ENCODE results near the gene ZNF282.

Gene ZNF282

GRCh38 chr7:149171892-149172533 is 23.3 kb upstream of the ZNF282 start:
- Histone ChIP-seq H3K27me3 (replicated peaks; ENCODE audit: control insufficient read depth, insufficient read depth, low read length) (no peaks in the 10 kb centered on the region), H3K9me3 (ENCODE audit: control insufficient read depth, low read length) (no peaks in the 10 kb centered on the region), H3K9ac (ENCODE audit: low read length) (no peak overlapping the region), H3K4me1 (ENCODE audit: control insufficient read depth, insufficient read depth, low read length) (no peaks in the 10 kb centered on the region), H3K36me3 (ENCODE audit: control insufficient read depth, insufficient read depth, low read length, severe bottlenecking) (peaks cover 79% of the 10 kb centered on the region), H3K4me3 (ENCODE audit: low read length) (no peak overlapping the region)
- no peak for DNase-seq (ENCODE audit: low read depth)

- Histone ChIP-seq H3K4me1 (ENCODE audit: control insufficient read depth, insufficient read depth, low read length) (no peaks in the 10 kb centered on the region), H3K4me3 (ENCODE audit: low read length) (no peak overlapping the region), H3K9ac (ENCODE audit: low read length) (no peak overlapping the region), H3K9me3 (ENCODE audit: control insufficient read depth, low read length) (no peaks in the 10 kb centered on the region), H3K36me3 (ENCODE audit: control insufficient read depth, insufficient read depth, low read length, severe bottlenecking) (peaks cover 79% of the 10 kb centered on the region), H3K27me3 (replicated peaks; ENCODE audit: control insufficient read depth, insufficient read depth, low read length) (no peaks in the 10 kb centered on the region)
- DNase-seq (ENCODE audit: low read depth): no peak
Measured at GRCh38 chr7:149172534-149172920, 22.8 kb upstream of the ZNF282 start.

DNA sequence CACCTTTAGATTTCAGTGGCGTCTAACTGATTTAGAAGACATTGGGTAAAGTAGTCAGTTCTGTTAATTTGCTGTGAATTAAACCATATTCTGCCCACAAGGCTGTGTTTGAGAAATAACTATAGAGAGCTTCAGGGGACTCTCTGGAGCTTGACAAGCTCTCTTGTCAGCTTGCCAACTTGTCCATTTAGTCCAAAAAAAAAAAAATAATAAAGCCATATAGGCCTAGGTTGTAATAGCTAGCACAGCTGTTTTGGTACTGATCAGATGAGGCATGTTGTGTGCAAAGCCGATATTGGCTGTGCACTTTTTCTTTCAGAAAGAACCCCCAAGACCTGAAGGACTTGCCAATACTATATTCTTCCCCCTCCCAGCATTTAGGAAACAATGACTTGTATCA is 20.2 kb upstream of the ZNF282 start:
- no peak for DNase-seq (ENCODE audit: low read depth)
- peaks cover 79% of the 10 kb centered on the region for H3K36me3 ChIP-seq (ENCODE audit: control insufficient read depth, insufficient read depth, low read length, severe bottlenecking)
- H3K9me3 ChIP-seq (ENCODE audit: control insufficient read depth, low read length): no peaks in the 10 kb centered on the region
- H3K9ac ChIP-seq (ENCODE audit: low read length): no peak overlapping the region
- H3K4me3 ChIP-seq (ENCODE audit: low read length): no peak overlapping the region
- H3K4me1 ChIP-seq (ENCODE audit: control insufficient read depth, insufficient read depth, low read length): no peaks in the 10 kb centered on the region
- no peaks in the 10 kb centered on the region for H3K27me3 ChIP-seq (replicated peaks; ENCODE audit: control insufficient read depth, insufficient read depth, low read length)

GRCh38 chr7:149179241-149179640 is 16.1 kb upstream of the ZNF282 start:
- Histone ChIP-seq H3K4me1 (ENCODE audit: control insufficient read depth, insufficient read depth, low read length) (peaks cover 9% of the 10 kb centered on the region), H3K36me3 (ENCODE audit: control insufficient read depth, insufficient read depth, low read length, severe bottlenecking) (peaks cover 78% of the 10 kb centered on the region), H3K4me3 (ENCODE audit: low read length) (no peak overlapping the region), H3K9me3 (ENCODE audit: control insufficient read depth, low read length) (no peaks in the 10 kb centered on the region), H3K27me3 (replicated peaks; ENCODE audit: control insufficient read depth, insufficient read depth, low read length) (no peaks in the 10 kb centered on the region), H3K9ac (ENCODE audit: low read length) (no peak overlapping the region)
- DNase-seq (ENCODE audit: low read depth): no peak

GRCh38 chr7:149180722-149181449 is 14.5 kb upstream of the ZNF282 start:
- no peaks in the 10 kb centered on the region for H3K9me3 ChIP-seq (ENCODE audit: control insufficient read depth, low read length)
- H3K36me3 ChIP-seq (ENCODE audit: control insufficient read depth, insufficient read depth, low read length, severe bottlenecking): peaks cover 63% of the 10 kb centered on the region

GRCh38 chr7:149181450-149181790 is 13.9 kb upstream of the ZNF282 start:
- Histone ChIP-seq H3K9me3 (ENCODE audit: control insufficient read depth, low read length) (no peaks in the 10 kb centered on the region), H3K4me3 (ENCODE audit: low read length) (no peak overlapping the region), H3K36me3 (ENCODE audit: control insufficient read depth, insufficient read depth, low read length, severe bottlenecking) (peaks cover 59% of the 10 kb centered on the region), H3K4me1 (ENCODE audit: control insufficient read depth, insufficient read depth, low read length) (peaks cover 9% of the 10 kb centered on the region), H3K27me3 (replicated peaks; ENCODE audit: control insufficient read depth, insufficient read depth, low read length) (no peaks in the 10 kb centered on the region), H3K9ac (ENCODE audit: low read length) (no peak overlapping the region)
- DNase-seq (ENCODE audit: low read depth): no peak

More at GRCh38 chr7:149180722-149181449, 14.5 kb upstream of the ZNF282 start:
- Histone ChIP-seq H3K4me1 (ENCODE audit: control insufficient read depth, insufficient read depth, low read length) (peaks cover 9% of the 10 kb centered on the region), H3K9ac (ENCODE audit: low read length) (no peak overlapping the region), H3K27me3 (replicated peaks; ENCODE audit: control insufficient read depth, insufficient read depth, low read length) (no peaks in the 10 kb centered on the region), H3K4me3 (ENCODE audit: low read length) (no peak overlapping the region)
- DNase-seq (ENCODE audit: low read depth): peak; percentile 56

GRCh38 chr7:149184274-149184673 is 11.1 kb upstream of the ZNF282 start:
- no peak overlapping the region for H3K9ac ChIP-seq (ENCODE audit: low read length)
- no peaks in the 10 kb centered on the region for H3K27me3 ChIP-seq (replicated peaks; ENCODE audit: control insufficient read depth, insufficient read depth, low read length)
- peaks cover 9% of the 10 kb centered on the region for H3K4me1 ChIP-seq (ENCODE audit: control insufficient read depth, insufficient read depth, low read length)
- H3K9me3 ChIP-seq (ENCODE audit: control insufficient read depth, low read length): no peaks in the 10 kb centered on the region
- H3K4me3 ChIP-seq (ENCODE audit: low read length): no peak overlapping the region
- peaks cover 32% of the 10 kb centered on the region for H3K36me3 ChIP-seq (ENCODE audit: control insufficient read depth, insufficient read depth, low read length, severe bottlenecking)
- DNase-seq (ENCODE audit: low read depth): no peak

GRCh38 chr7:149188213-149188612 is 7.1 kb upstream of the ZNF282 start:
- no peaks in the 10 kb centered on the region for H3K4me1 ChIP-seq (ENCODE audit: control insufficient read depth, insufficient read depth, low read length)

GRCh38 chr7:149188637-149189259 is 6.6 kb upstream of the ZNF282 start:
- no peak for DNase-seq (ENCODE audit: low read depth)
- no peaks in the 10 kb centered on the region for H3K9me3 ChIP-seq (ENCODE audit: control insufficient read depth, low read length)
- no peak overlapping the region for H3K9ac ChIP-seq (ENCODE audit: low read length)
- H3K36me3 ChIP-seq (ENCODE audit: control insufficient read depth, insufficient read depth, low read length, severe bottlenecking): no peaks in the 10 kb centered on the region
- no peaks in the 10 kb centered on the region for H3K27me3 ChIP-seq (replicated peaks; ENCODE audit: control insufficient read depth, insufficient read depth, low read length)
- no peak overlapping the region for H3K4me3 ChIP-seq (ENCODE audit: low read length)
- no peaks in the 10 kb centered on the region for H3K4me1 ChIP-seq (ENCODE audit: control insufficient read depth, insufficient read depth, low read length)

More at GRCh38 chr7:149188213-149188612, 7.1 kb upstream of the ZNF282 start:
- no peak overlapping the region for H3K4me3 ChIP-seq (ENCODE audit: low read length)
- no peaks in the 10 kb centered on the region for H3K36me3 ChIP-seq (ENCODE audit: control insufficient read depth, insufficient read depth, low read length, severe bottlenecking)
- no peak for DNase-seq (ENCODE audit: low read depth)
- no peaks in the 10 kb centered on the region for H3K9me3 ChIP-seq (ENCODE audit: control insufficient read depth, low read length)
- no peaks in the 10 kb centered on the region for H3K27me3 ChIP-seq (replicated peaks; ENCODE audit: control insufficient read depth, insufficient read depth, low read length)
- H3K9ac ChIP-seq (ENCODE audit: low read length): no peak overlapping the region

DNA sequence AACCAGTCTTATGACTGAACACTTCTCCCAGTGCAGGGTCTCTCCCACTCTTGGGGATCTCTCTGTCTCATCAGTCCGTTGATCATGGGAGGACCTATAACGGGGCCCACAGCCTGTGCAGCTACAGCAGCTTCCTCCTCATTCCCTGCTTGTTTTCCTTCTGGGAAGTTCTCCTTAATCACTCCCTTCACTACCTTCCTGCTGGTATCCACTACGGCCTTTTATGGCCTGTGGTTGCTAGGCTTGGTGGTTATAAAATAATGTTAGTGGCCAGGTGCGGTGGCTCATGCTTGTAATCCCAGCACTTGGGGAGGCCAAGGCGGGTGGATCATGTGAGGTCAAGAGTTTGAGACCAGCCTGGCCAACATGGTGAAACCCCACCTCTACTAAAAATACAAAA is 3.5 kb upstream of the ZNF282 start:
- Histone ChIP-seq H3K4me3 (ENCODE audit: low read length) (no peak overlapping the region), H3K4me1 (ENCODE audit: control insufficient read depth, insufficient read depth, low read length) (peaks cover 9% of the 10 kb centered on the region), H3K9me3 (ENCODE audit: control insufficient read depth, low read length) (no peaks in the 10 kb centered on the region)

DNA sequence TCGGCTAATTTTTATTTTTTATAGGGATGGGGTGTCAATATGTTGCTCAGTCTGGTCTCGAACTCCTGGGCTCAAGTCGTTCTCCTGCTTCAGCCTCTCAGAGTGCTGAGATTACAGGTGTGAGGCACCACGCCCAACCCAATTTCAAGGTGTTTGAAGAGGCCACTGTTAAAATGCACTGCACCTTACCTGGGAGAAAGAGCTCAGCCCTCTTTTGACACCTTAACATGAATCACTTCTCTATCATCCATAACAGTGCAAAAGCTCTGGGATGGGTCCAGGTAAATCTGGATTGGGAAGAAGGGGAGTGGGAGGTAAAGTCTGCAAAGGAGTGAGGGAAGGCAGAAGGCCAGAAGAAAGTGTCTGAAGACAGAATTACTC is 557 bp upstream of the ZNF282 start:
- H3K27me3 ChIP-seq (replicated peaks; ENCODE audit: control insufficient read depth, insufficient read depth, low read length): no peaks in the 10 kb centered on the region
- peak overlapping the region; percentile 99 for H3K9ac ChIP-seq (ENCODE audit: low read length)
- DNase-seq (ENCODE audit: low read depth): no peak
- peaks cover 17% of the 10 kb centered on the region for H3K36me3 ChIP-seq (ENCODE audit: control insufficient read depth, insufficient read depth, low read length, severe bottlenecking)
- H3K9me3 ChIP-seq (ENCODE audit: control insufficient read depth, low read length): no peaks in the 10 kb centered on the region
- peak overlapping the region; percentile 95 for H3K4me3 ChIP-seq (ENCODE audit: low read length)
- peaks cover 16% of the 10 kb centered on the region for H3K4me1 ChIP-seq (ENCODE audit: control insufficient read depth, insufficient read depth, low read length)

More for the DNA sequence above, 3.5 kb upstream of the ZNF282 start:
- Histone ChIP-seq H3K36me3 (ENCODE audit: control insufficient read depth, insufficient read depth, low read length, severe bottlenecking) (no peaks in the 10 kb centered on the region), H3K9ac (ENCODE audit: low read length) (no peak overlapping the region), H3K27me3 (replicated peaks; ENCODE audit: control insufficient read depth, insufficient read depth, low read length) (no peaks in the 10 kb centered on the region)
- no peak for DNase-seq (ENCODE audit: low read depth)
